GM23338 (cell line): ENCODE results near the gene FGD4. TPM values are rescaled to one million over a fixed set of nuclear protein-coding genes. Genes with fewer than 3 reads are reported as not detected.
A peak's percentile ranks its signal among the peaks of the same experiment; 100 is the strongest.

Experiments
- ATAC-seq: fragments of 200-7000 bp; cut with Tn5 transposase; 3 replicates; pipeline ENCODE4 v1.9.1; 2020
- DNase-seq: peaks from one replicate; pipeline ENCODE4 v3.0.0-alpha.2; 2015; ENCODE audit warnings: low spot score
- H2AFZ ChIP-seq: fragments of 200-600 bp; sonication (generic); 2 replicates; pipeline ENCODE4 v1.8.0; 2016; ENCODE audit warnings: antibody characterized with exemption, mild to moderate bottlenecking, moderate library complexity
- H3F3A ChIP-seq: fragments of 200-600 bp; sonication (generic); replicated peaks from 2 replicates; pipeline ENCODE4 v1.8.0; 2017; ENCODE audit warnings: antibody characterized with exemption, mixed run types, low read depth
- H3K27ac ChIP-seq: fragments of 200-600 bp; sonication (generic); 2 replicates; pipeline ENCODE4 v1.6.1; 2016; ENCODE audit warnings: low read depth
- H3K27me3 ChIP-seq: fragments of 200-600 bp; sonication (generic); 2 replicates; pipeline ENCODE4 v1.8.0; 2016; ENCODE audit warnings: mild to moderate bottlenecking, mixed run types, moderate library complexity; ENCODE audit not compliant: insufficient read depth
- H3K36me3 ChIP-seq: fragments of 200-600 bp; sonication (generic); 2 replicates; pipeline ENCODE4 v1.8.0; 2016; ENCODE audit warnings: mild to moderate bottlenecking; ENCODE audit not compliant: insufficient read depth
- H3K4me1 ChIP-seq: fragments of 200-600 bp; sonication (generic); 2 replicates; pipeline ENCODE4 v1.8.0; 2016; ENCODE audit warnings: mild to moderate bottlenecking, moderate library complexity; ENCODE audit not compliant: insufficient read depth
- H3K4me2 ChIP-seq: fragments of 200-600 bp; sonication (generic); 2 replicates; pipeline ENCODE4 v1.7.1; 2017; ENCODE audit warnings: mixed run types
- H3K4me3 ChIP-seq: fragments of 200-600 bp; sonication (generic); 2 replicates; pipeline ENCODE4 v1.6.1; 2016; ENCODE audit warnings: mixed run types
- H3K79me2 ChIP-seq: fragments of 200-600 bp; sonication (generic); replicated peaks from 2 replicates; pipeline ENCODE4 v1.8.0; 2017; ENCODE audit warnings: mild to moderate bottlenecking; ENCODE audit not compliant: insufficient read depth
- H3K9me2 ChIP-seq: fragments of 200-600 bp; sonication (generic); 2 replicates; pipeline ENCODE4 v1.8.0; 2017; ENCODE audit not compliant: insufficient read depth
- H4K20me1 ChIP-seq: fragments of 200-600 bp; sonication (generic); replicated peaks from 2 replicates; pipeline ENCODE4 v1.8.0; 2017; ENCODE audit warnings: mild to moderate bottlenecking; ENCODE audit not compliant: insufficient read depth
- H3K27ac Mint-ChIP-seq: 2 replicates; pipeline ENCODE4 v1.8.0; 2020; ENCODE audit warnings: inconsistent platforms, mild to moderate bottlenecking, moderate library complexity, mixed read lengths
- H3K27me3 Mint-ChIP-seq: 3 replicates; pipeline ENCODE4 v1.8.0; 2022; ENCODE audit warnings: low read depth, mild to moderate bottlenecking, moderate library complexity, mixed read lengths, inconsistent platforms; ENCODE audit not compliant: insufficient read depth, poor library complexity
- H3K36me3 Mint-ChIP-seq: 3 replicates; pipeline ENCODE4 v1.8.0; 2021; ENCODE audit warnings: low read depth, mild to moderate bottlenecking, inconsistent platforms, moderate library complexity, mixed read lengths
- H3K4me1 Mint-ChIP-seq: 3 replicates; pipeline ENCODE4 v1.8.0; 2020; ENCODE audit warnings: mild to moderate bottlenecking, inconsistent platforms, mixed read lengths
- H3K4me3 Mint-ChIP-seq: 3 replicates; pipeline ENCODE4 v1.8.0; 2021; ENCODE audit warnings: moderate library complexity, mild to moderate bottlenecking, inconsistent platforms, mixed read lengths
- H3K9me3 Mint-ChIP-seq: 3 replicates; pipeline ENCODE4 v1.8.0; 2020; ENCODE audit warnings: moderate library complexity, mild to moderate bottlenecking, inconsistent platforms, mixed read lengths
- EZH2 ChIP-seq: fragments of 200-600 bp; sonication (generic); IDR thresholded peaks from one replicate; pipeline ENCODE4 v1.8.0; 2017; ENCODE audit warnings: antibody characterized with exemption, mild to moderate bottlenecking, low read depth; ENCODE audit not compliant: unreplicated experiment
- EZH2phosphoT487 ChIP-seq: fragments of 200-600 bp; sonication (generic); IDR thresholded peaks from one replicate; pipeline ENCODE4 v1.8.1; 2018; ENCODE audit warnings: antibody characterized with exemption; ENCODE audit not compliant: unreplicated experiment
- JUNB ChIP-seq: IDR thresholded peaks from one replicate; pipeline ENCODE4 v1.6.1; 2016; ENCODE audit warnings: antibody characterized with exemption; ENCODE audit not compliant: unreplicated experiment
- NANOG ChIP-seq: IDR thresholded peaks from 2 replicates; pipeline ENCODE4 v1.6.1; 2016; ENCODE audit warnings: antibody characterized with exemption, borderline replicate concordance
- POLR2AphosphoS5 ChIP-seq: IDR thresholded peaks from 2 replicates; pipeline ENCODE4 v1.6.1; 2016; ENCODE audit warnings: antibody characterized with exemption, low read depth
- ZNF462 ChIP-seq: fragments of 250-450 bp; sonication (Bioruptor Pico); IDR thresholded peaks from 2 replicates; pipeline ENCODE4 v1.5.0; 2020; ENCODE audit warnings: mild to moderate bottlenecking, moderate library complexity
- polyA plus RNA-seq: library from polyadenylated mRNA; unstranded; fragments of >200 nt; fragmentation: Nextera tagmentation; extraction: Ambion mirVana; gene quantifications from 2 replicates; pipeline ENCODE4 v1.2.1, GENCODE V29; 2016
- total RNA-seq: library from RNA; depleted of rRNA; stranded (reverse); fragments of >200 nt; shearing (Covaris generic); gene quantifications from 2 replicates; pipeline ENCODE4 v1.2.3, GENCODE V29; 2014

Gene FGD4
- total and polyA plus RNA-seq, 2 experiments from 2014 or later, result 24.3 to 54.3 TPM

DNA sequence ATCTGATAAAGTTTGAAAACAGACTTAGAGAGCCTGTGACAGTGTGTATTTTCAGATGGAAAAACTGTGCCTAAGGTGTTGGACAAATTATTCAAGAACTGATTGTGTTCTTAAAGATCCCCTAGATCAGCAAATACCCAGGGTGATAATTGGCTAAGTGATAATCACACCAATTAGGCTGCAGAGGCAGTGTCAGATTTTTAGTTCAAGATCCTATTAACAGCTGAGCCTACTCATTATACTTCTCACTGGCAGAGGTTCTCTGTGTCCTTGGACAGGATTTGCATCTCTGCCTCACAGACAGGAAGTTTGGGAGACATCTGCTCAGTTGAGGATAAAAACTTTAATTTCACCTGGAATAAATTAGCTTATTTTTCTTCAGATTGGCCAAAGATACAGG lies 4.3 kb upstream of the FGD4 start (continued):
- TF ChIP-seq ZNF462 (no peak), JUNB (no peak), EZH2phosphoT487 (no peak), EZH2 (no peak), NANOG (no peak)

DNA sequence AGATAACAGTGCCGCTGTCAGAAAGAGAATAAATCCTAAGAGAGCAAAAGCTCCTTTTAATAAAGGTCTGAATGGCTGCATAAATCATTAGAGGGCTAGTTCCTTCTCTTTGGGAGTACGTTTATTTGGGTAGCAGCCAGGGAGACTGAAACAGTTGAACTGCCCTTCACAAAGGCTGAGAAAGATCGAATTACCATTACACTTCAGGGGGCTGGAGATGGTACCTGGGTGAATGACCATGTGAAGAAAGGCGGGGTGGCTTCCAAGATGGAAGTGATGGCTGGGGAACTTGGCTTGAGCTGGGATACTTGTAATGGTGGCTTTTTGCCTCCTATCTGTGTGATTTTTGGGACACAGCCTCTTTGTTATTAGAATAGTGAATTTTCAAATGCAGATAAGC lies 1.7 kb upstream of the FGD4 start:
- TF ChIP-seq ZNF462 (peak; percentile 53; the same call in 1 of the 2 replicates), POLR2AphosphoS5 (no peak)
- Mint-ChIP-seq H3K27ac (no peak overlapping the region), H3K27me3 (peaks cover 13% of the 10 kb centered on the region), H3K4me1 (peaks cover 25% of the 10 kb centered on the region), H3K9me3 (no peaks in the 10 kb centered on the region), H3K4me3 (peak overlapping the region; percentile 28; the same call in 2 of the 3 replicates), H3K36me3 (peaks cover 22% of the 10 kb centered on the region)
- Histone ChIP-seq H3K36me3 (no peaks in the 10 kb centered on the region), H4K20me1 (0 out of 2 replicates have a peak, but pooled peaks cover 4% of the 10 kb centered on the region), H3F3A (peaks cover 16% of the 10 kb centered on the region), H3K4me1 (peaks cover 31% of the 10 kb centered on the region), H3K79me2 (peaks cover 22% of the 10 kb centered on the region), H3K4me3 (no peak overlapping the region), H3K27ac (no peak overlapping the region), H2AFZ (no peak overlapping the region), H3K27me3 (no peaks in the 10 kb centered on the region), H3K9me2 (no peaks in the 10 kb centered on the region), H3K4me2 (peak overlapping the region; percentile 72)
- ATAC-seq (peak; percentile 1; the same call in 1 of the 3 replicates), DNase-seq (peak; percentile 70)
